Prostate gland (tissue), 2 donors: ENCODE measurements around the gene RPTOR.

Source experiments
- POLR2A ChIP-seq: fragments of 450-650 bp; IDR thresholded peaks from one replicate; pipeline ENCODE4 v1.6.1; 2016; ENCODE audit warnings: antibody characterized with exemption, mild to moderate bottlenecking
- POLR2AphosphoS5 ChIP-seq: sonication (generic); formaldehyde crosslinking; IDR thresholded peaks from one replicate; pipeline ENCODE4 v1.6.1; 2017; ENCODE audit warnings: antibody characterized with exemption
- TF ChIP-seq, protein P1 (sequence below), 4 experiments: fragments of 200-600 bp in 2 of 4; fragments of 450-650 bp in 2 of 4; sonication (generic) in 2 of 4; IDR thresholded peaks; 1 replicate in 3 of 4; 2 replicates in 1 of 4; pipeline ENCODE4 v1.5.1; 2016 to 2019; ENCODE audit warnings: antibody characterized with exemption in 4 of 4, mild to moderate bottlenecking in 2 of 4, moderate library complexity in 2 of 4

DNA sequence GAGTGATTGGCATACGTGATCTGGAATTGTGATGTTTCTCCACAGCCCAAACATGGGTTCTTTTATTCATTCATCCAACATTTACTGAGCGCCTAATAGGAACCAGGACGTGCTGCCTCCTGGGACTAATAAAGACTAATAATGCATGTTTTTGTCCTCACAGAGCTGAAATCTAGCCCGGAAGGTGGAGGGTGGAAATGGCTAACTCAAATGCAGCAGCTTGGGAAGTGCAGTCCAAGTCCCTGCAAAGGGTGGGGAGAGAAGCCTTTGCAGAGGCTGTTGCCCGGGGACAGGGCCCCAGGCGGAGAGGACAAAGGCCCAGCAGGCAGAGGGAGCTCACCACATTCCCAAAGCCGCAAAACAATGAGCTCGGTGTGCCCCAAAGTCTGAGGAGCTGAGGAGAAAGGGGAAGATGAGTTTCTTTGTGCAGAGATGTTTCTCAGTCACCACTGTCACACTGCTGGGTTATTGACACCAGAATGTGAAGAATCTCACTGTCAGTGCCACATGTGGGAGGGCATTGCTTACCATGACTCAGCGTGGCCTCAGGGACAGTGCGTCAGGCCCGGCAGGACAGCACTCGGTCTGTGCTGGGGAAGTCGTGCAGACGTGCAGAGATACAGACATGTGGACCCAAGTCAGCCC lies 328.8 kb downstream of the RPTOR start:
- TF ChIP-seq, protein P1, sequence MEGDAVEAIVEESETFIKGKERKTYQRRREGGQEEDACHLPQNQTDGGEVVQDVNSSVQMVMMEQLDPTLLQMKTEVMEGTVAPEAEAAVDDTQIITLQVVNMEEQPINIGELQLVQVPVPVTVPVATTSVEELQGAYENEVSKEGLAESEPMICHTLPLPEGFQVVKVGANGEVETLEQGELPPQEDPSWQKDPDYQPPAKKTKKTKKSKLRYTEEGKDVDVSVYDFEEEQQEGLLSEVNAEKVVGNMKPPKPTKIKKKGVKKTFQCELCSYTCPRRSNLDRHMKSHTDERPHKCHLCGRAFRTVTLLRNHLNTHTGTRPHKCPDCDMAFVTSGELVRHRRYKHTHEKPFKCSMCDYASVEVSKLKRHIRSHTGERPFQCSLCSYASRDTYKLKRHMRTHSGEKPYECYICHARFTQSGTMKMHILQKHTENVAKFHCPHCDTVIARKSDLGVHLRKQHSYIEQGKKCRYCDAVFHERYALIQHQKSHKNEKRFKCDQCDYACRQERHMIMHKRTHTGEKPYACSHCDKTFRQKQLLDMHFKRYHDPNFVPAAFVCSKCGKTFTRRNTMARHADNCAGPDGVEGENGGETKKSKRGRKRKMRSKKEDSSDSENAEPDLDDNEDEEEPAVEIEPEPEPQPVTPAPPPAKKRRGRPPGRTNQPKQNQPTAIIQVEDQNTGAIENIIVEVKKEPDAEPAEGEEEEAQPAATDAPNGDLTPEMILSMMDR (IDR thresholded peaks at IDR 0.05), result no peak
- no peak for TF ChIP-seq POLR2AphosphoS5
- TF ChIP-seq POLR2A, result no peak
